GM10248 (cell line): ENCODE results near the gene CHM.

Experiments
- CTCF ChIA-PET: fragments of 300-600 bp; sonication (Branson Sonifier 250); formaldehyde crosslinking; extraction: SDS; loops from one replicate; lab custom pipeline; 2021; ENCODE audit warnings: antibody characterized with exemption; lab: Yijun Ruan, JAX
- POLR2A ChIA-PET: fragments of 350-650 bp; sonication (Branson Sonifier 250); formaldehyde crosslinking; extraction: SDS; loops from one replicate; lab custom pipeline; 2020; ENCODE audit warnings: antibody characterized with exemption; lab: Yijun Ruan, JAX
- DNase-seq: peaks from one replicate; pipeline ENCODE4 v3.0.0; 2012; ENCODE audit errors: extremely low spot score
- TF ChIP-seq, protein P1 (sequence below): IDR thresholded peaks from 2 replicates; pipeline ENCODE4 v1.5.1; 2012; ENCODE audit warnings: mild to moderate bottlenecking, low read depth; ENCODE audit errors: extremely low read depth, missing control alignments, control extremely low read depth

CHM gene

DNA sequence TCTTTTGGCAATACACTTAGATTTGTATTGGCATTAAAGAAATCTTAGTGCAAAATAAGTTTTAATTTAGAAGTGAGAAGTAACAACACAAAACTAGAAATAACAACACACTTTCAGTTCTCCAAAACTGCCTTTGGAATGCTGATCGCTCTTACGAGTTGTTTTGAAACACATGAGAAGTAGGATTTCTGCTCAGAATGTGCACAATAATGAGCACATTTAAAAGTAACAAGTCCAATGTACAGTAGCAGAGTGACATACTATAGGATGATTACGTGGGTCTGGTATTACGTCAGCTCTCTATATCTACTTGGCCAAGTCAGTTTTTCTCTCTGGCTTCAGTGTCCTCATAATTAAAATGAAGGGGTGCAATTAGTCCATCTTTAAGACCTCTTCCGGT lies 164.8 kb downstream of the CHM start:
- CTCF ChIA-PET, result no interaction called here
- TF ChIP-seq, protein P1, sequence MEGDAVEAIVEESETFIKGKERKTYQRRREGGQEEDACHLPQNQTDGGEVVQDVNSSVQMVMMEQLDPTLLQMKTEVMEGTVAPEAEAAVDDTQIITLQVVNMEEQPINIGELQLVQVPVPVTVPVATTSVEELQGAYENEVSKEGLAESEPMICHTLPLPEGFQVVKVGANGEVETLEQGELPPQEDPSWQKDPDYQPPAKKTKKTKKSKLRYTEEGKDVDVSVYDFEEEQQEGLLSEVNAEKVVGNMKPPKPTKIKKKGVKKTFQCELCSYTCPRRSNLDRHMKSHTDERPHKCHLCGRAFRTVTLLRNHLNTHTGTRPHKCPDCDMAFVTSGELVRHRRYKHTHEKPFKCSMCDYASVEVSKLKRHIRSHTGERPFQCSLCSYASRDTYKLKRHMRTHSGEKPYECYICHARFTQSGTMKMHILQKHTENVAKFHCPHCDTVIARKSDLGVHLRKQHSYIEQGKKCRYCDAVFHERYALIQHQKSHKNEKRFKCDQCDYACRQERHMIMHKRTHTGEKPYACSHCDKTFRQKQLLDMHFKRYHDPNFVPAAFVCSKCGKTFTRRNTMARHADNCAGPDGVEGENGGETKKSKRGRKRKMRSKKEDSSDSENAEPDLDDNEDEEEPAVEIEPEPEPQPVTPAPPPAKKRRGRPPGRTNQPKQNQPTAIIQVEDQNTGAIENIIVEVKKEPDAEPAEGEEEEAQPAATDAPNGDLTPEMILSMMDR, result no peak
- no peak for DNase-seq

DNA sequence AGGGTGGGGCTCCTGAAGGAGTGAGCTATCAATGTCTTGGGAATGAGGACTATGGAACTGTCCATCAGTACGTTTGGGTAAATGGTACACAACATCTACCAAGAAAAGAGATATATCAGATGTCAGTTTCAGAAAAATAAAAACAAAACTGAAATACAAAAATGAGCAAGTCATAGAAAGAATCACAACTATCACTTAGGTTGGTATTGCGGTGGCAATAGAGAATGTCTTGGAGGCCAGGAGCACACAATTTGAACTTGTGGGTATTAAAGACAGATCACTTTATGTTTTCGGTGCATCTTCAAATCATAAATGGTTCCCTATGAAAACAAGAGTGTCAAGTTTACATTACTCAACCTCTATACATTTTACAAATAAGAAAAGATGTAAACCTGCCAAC lies 176.8 kb downstream of the CHM start:
- POLR2A ChIA-PET, result no interaction called here
- TF ChIP-seq, protein P1, result no peak
- DNase-seq, result no peak
- CTCF ChIA-PET, result no interaction called here

More for the DNA sequence above, 164.8 kb downstream of the CHM start:
- POLR2A ChIA-PET, result no interaction called here

DNA sequence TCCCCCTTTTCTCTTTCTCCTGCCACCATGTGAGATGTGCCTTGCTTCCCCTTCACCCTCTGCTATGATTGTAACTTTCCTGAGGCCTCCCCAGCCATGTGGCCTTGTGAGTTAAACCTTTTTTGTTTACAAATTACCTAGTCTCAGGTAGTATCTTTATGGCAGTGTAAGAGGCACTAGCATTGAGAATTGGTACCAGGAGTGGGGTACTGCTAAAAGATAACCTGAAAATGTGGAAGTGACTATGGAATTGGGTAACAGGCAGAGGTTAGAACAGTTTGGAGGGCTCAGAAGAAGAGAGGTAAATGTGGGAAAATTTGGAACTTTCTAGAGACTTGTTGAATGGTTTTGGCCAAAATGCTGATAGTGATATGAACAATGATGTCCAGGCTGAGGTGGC lies 182.0 kb downstream of the CHM start:
- ChIA-PET CTCF (no interaction called here), POLR2A (no interaction called here)
- no peak for DNase-seq

DNA sequence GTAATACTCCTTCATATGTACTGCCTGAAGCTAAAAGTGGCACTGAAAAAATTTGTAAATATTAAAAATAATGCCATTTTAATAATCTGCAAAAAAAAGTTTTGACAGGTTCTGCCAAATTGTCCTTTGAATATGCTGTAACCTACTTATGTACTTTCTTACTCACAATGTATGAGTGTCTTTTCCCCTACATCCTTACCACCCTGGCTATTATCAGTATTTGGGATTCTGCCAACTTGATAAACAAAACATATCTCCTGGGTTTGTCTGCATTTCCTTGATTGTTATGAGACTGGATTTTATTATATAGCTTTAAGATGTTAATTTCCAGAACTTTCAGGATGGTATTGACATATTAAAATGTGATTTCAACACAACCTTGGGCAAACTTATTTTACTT lies 187.9 kb downstream of the CHM start:
- CTCF ChIA-PET, result no interaction called here
- DNase-seq, result no peak
- TF ChIP-seq, protein P1, result no peak
- POLR2A ChIA-PET, result no interaction called here

More for the DNA sequence above, 182.0 kb downstream of the CHM start:
- TF ChIP-seq, protein P1, result no peak

DNA sequence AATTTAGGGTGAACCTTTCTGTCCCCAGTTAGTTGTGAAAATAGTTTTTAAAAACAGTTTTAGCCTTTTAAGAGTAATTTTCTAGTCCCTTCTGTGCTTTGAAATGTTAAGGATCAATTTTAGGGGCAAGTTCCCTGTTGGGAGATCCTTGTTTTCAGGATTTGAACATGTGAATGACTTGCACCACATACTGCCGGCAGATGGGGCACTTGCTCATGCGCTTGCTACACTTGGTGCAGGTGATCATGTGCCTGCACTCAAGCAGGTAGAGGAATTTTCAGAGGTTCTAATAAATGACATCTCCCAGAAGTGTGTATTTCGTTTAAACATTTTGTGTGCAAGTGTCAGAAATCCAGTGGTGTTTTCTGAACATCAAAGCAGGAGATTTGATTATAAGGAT lies 195.9 kb downstream of the CHM start:
- POLR2A ChIA-PET, result no interaction called here
- TF ChIP-seq, protein P1, result peak; percentile 27
- CTCF ChIA-PET, result no interaction called here
- DNase-seq, result no peak

DNA sequence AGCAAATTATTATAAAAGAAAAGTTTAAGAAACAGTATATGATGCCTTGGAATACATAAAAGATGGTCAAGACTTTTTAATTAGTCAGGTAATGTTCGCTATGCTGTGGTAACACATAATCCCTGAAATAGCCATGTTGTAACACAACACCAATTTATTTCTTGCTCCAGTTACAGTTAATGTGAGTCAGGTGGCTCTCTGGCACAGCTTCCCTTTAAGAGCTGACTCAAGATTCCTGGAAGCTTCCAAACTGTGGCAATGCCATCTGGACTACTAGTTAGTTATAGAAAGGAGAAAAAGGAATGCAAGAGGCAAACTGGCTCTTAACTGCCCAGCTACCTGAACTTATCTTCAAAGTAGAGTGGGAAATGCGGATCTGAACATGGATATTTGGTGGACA lies 210.5 kb downstream of the CHM start:
- DNase-seq, result no peak
- POLR2A ChIA-PET, result no interaction called here
- CTCF ChIA-PET, result no interaction called here
- TF ChIP-seq, protein P1, result no peak

DNA sequence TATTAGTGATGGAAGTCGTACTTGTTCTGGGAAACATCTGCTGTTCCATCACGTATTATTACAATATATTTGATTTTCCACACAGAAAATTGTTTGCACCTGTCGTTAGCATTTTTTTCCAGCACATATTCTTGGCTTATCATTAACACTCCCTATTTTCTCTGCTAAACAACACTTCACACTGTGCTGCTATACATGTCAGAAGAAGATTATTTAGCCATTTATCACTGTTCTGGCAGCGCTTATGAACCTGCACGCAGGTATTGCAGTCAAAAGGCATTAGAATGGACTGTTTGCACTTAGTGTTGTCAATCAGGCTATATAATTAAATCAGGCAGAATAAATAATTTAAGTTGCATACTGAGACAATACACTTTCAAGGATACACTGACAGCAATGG lies 218.6 kb downstream of the CHM start:
- ChIA-PET CTCF (no interaction called here), POLR2A (no interaction called here)
- DNase-seq, result no peak
- TF ChIP-seq, protein P1, result no peak
